Activated CD4-positive, alpha-beta T cell treated with anti-CD3 and anti-CD28 coated beads for 48 hours (primary cell): ENCODE results near the gene RUNDC3A.
"Not testable (repeated sequence)": the region's sequence is repeated elsewhere in the genome, so short reads cannot be mapped to it uniquely, and the experiment has no call there.

Experiments used
- DNase-seq: peaks from one replicate; pipeline ENCODE4 v3.0.0-alpha.2; 2020

RUNDC3A gene

GRCh38 chr17:44321246-44322120 lies 13.1 kb downstream of the RUNDC3A start:
- no peak for DNase-seq

GRCh38 chr17:44322236-44322895 lies 14.0 kb downstream of the RUNDC3A start:
- DNase-seq: no peak

GRCh38 chr17:44323359-44324091 lies 15.1 kb downstream of the RUNDC3A start:
- no peak for DNase-seq

GRCh38 chr17:44324092-44324570 lies 15.7 kb downstream of the RUNDC3A start:
- peak; percentile 20 for DNase-seq

GRCh38 chr17:44324571-44325275 lies 16.3 kb downstream of the RUNDC3A start, which contains the start of gene SLC25A39:
SLC25A39 (minus strand) TSS chr17:44324823; CDS start chr17:44323562, 1,261 bp downstream.
- peak; percentile 96 for DNase-seq

GRCh38 chr17:44326861-44327444 lies 18.6 kb downstream of the RUNDC3A start:
- peak; percentile 94 for DNase-seq

- no peak for DNase-seq
Measured at GRCh38 chr17:44327715-44328449, 19.5 kb downstream of the RUNDC3A start.

GRCh38 chr17:44329516-44329915 lies 21.1 kb downstream of the RUNDC3A start:
- DNase-seq: not testable (repeated sequence)

- DNase-seq: not testable (repeated sequence)
Measured at GRCh38 chr17:44330263-44330662, 21.9 kb downstream of the RUNDC3A start.

GRCh38 chr17:44331249-44331760 lies 22.9 kb downstream of the RUNDC3A start:
- peak; percentile 80 for DNase-seq

GRCh38 chr17:44333371-44333770 lies 25.0 kb downstream of the RUNDC3A start:
- DNase-seq: no peak

- no peak for DNase-seq
Measured at GRCh38 chr17:44334315-44334714, 25.9 kb downstream of the RUNDC3A start.

- DNase-seq: no peak
Measured at GRCh38 chr17:44334727-44335126, 26.3 kb downstream of the RUNDC3A start.

GRCh38 chr17:44335564-44335963 lies 27.2 kb downstream of the RUNDC3A start:
- DNase-seq: no peak

- DNase-seq: no peak
Measured at GRCh38 chr17:44335968-44336367, 27.6 kb downstream of the RUNDC3A start.

- peak; percentile 49 for DNase-seq
Measured at GRCh38 chr17:44338702-44339101, 30.3 kb downstream of the RUNDC3A start.

GRCh38 chr17:44340553-44340952 lies 32.2 kb downstream of the RUNDC3A start:
- DNase-seq: not testable (repeated sequence)

GRCh38 chr17:44343510-44344209 lies 35.3 kb downstream of the RUNDC3A start:
- DNase-seq: no peak

- peak; percentile 92 for DNase-seq
Measured at GRCh38 chr17:44344939-44345453, 36.6 kb downstream of the RUNDC3A start, which contains the start of gene GRN. GRN (plus strand) TSS chr17:44345302; CDS start chr17:44349165, 3,863 bp downstream.

GRCh38 chr17:44345454-44346026 lies 37.1 kb downstream of the RUNDC3A start:
- peak; percentile 54 for DNase-seq
